NB4 (cell line): ENCODE results near the gene NENF.

Source experiments
- CTCF ChIP-seq: IDR thresholded peaks from one replicate; pipeline ENCODE4 v1.5.1; 2012; ENCODE audit warnings: low read depth, low read length
- MAX ChIP-seq: IDR thresholded peaks from 2 replicates; pipeline ENCODE4 v1.6.1; 2011; ENCODE audit warnings: low read depth, low read length
- MYC ChIP-seq: IDR thresholded peaks from 2 replicates; pipeline ENCODE4 v1.6.1; 2011; ENCODE audit warnings: low read depth, low read length
- POLR2A ChIP-seq: IDR thresholded peaks from 2 replicates; pipeline ENCODE4 v1.6.1; 2011; ENCODE audit warnings: mild to moderate bottlenecking; ENCODE audit not compliant: insufficient read length; ENCODE audit errors: extremely low read depth

- TF ChIP-seq MAX (no peak), CTCF (no peak), POLR2A (no peak), MYC (no peak)
Observed at GRCh38 chr1:212428496-212428895, 4.2 kb upstream of the NENF start.
